ENCODE measurements around the gene HYLS1.

HYLS1 gene

GRCh38 chr11:125935618-125936199 lies 48.2 kb downstream of the HYLS1 start:
- DNase-seq (ENCODE audit: extremely low spot score) = no peak
- no peak for TF ChIP-seq CTCF (IDR thresholded peaks at IDR 0.05; ENCODE audit: control extremely low read depth, extremely low read depth, low read depth, missing control alignments)
- ChIA-PET CTCF (interaction anchor here (0.8 to 1.5 kb wide), 4 partner anchors 12 to 128 kb away, joined by 3 to 5 read pairs (median 4); no protein-coding TSS in a partner anchor), POLR2A (no interaction called here)

- POLR2A ChIA-PET = no interaction called here
- TF ChIP-seq CTCF (IDR thresholded peaks at IDR 0.05; ENCODE audit: control extremely low read depth, extremely low read depth, low read depth, missing control alignments) = no peak
- CTCF ChIA-PET = interaction anchor here (0.9 to 1.8 kb wide), 5 partner anchors 8 to 542 kb away, joined by 3 to 4 read pairs (median 3); no protein-coding TSS in a partner anchor
- DNase-seq (ENCODE audit: extremely low spot score) = no peak
These were observed 51.0 kb downstream of the HYLS1 start for GRCh38 chr11:125938418-125938817.

- TF ChIP-seq CTCF (IDR thresholded peaks at IDR 0.05; ENCODE audit: control extremely low read depth, extremely low read depth, low read depth, missing control alignments) = no peak
- POLR2A ChIA-PET = no interaction called here
- DNase-seq (ENCODE audit: extremely low spot score) = no peak
- CTCF ChIA-PET = interaction anchor here (0.9 to 1.2 kb wide), 4 partner anchors 9 to 254 kb away, joined by 3 read pairs; no protein-coding TSS in a partner anchor
These were observed 51.6 kb downstream of the HYLS1 start for GRCh38 chr11:125939081-125939521.

GRCh38 chr11:125940145-125940544 lies 52.7 kb downstream of the HYLS1 start:
- no peak for TF ChIP-seq CTCF (IDR thresholded peaks at IDR 0.05; ENCODE audit: control extremely low read depth, extremely low read depth, low read depth, missing control alignments)
- DNase-seq (ENCODE audit: extremely low spot score) = no peak
- ChIA-PET CTCF (interaction anchor here (0.9 to 5.9 kb wide), 3 partner anchors 15 to 254 kb away, joined by 3 to 63 read pairs (median 4); no protein-coding TSS in a partner anchor), POLR2A (no interaction called here)

GRCh38 chr11:125941267-125941618 lies 53.8 kb downstream of the HYLS1 start:
- no peak for DNase-seq (ENCODE audit: extremely low spot score)
- ChIA-PET CTCF (interaction anchor here (1.3 to 5.9 kb wide), 6 partner anchors 12 to 252 kb away, joined by 3 to 63 read pairs (median 4); no protein-coding TSS in a partner anchor), POLR2A (no interaction called here)
- TF ChIP-seq CTCF (IDR thresholded peaks at IDR 0.05; ENCODE audit: control extremely low read depth, extremely low read depth, low read depth, missing control alignments) = no peak

- ChIA-PET POLR2A (no interaction called here), CTCF (interaction anchor here (0.6 to 5.9 kb wide), 15 partner anchors 12 to 539 kb away, joined by 3 to 63 read pairs (median 3); no protein-coding TSS in a partner anchor)
- TF ChIP-seq CTCF (IDR thresholded peaks at IDR 0.05; ENCODE audit: control extremely low read depth, extremely low read depth, low read depth, missing control alignments) = peak; percentile 80
- peak; percentile 75 for DNase-seq (ENCODE audit: extremely low spot score)
These were observed 54.4 kb downstream of the HYLS1 start for GRCh38 chr11:125941619-125942611.
